Testis (tissue), 3 donors: ENCODE data around the gene GOT1. TPM values are rescaled to one million over a fixed set of nuclear protein-coding genes. Genes with fewer than 3 reads are reported as not detected.

Experiments
- DNase-seq: peaks from one replicate; pipeline ENCODE4 v3.0.0-alpha.2; 2019
- H3K27ac ChIP-seq, 2 donors: fragments of 200-600 bp; sonication (generic); one replicate each; pipeline ENCODE4 v1.5.1; 2019
- H3K27me3 ChIP-seq: fragments of 200-600 bp; sonication (generic); one replicate; pipeline ENCODE4 v1.5.1; 2019
- H3K36me3 ChIP-seq: fragments of 200-600 bp; sonication (generic); one replicate; pipeline ENCODE4 v1.5.1; 2017; ENCODE audit warnings: low read depth; ENCODE audit errors: missing control alignments
- H3K4me1 ChIP-seq: fragments of 200-600 bp; sonication (generic); one replicate; pipeline ENCODE4 v1.5.1; 2019
- H3K4me3 ChIP-seq, 2 donors: fragments of 200-600 bp; sonication (generic); one replicate each; pipeline ENCODE4 v1.5.1; 2017 to 2019
- H3K9me3 ChIP-seq: fragments of 200-600 bp; sonication (generic); one replicate; pipeline ENCODE4 v1.5.1; 2017
- CTCF ChIP-seq, 3 experiments: fragments of 450-650 bp in 2 of 3; fragments of 200-600 bp in 1 of 3; sonication (generic) in 1 of 3; IDR thresholded peaks; one replicate each; pipeline ENCODE4 v1.5.1; 2016 to 2019; ENCODE audit warnings: antibody characterized with exemption in 3 of 3, mild to moderate bottlenecking in 2 of 3, moderate library complexity in 1 of 3
- POLR2A ChIP-seq: fragments of 450-650 bp; IDR thresholded peaks from one replicate; pipeline ENCODE4 v1.6.1; 2017; ENCODE audit warnings: antibody characterized with exemption, mild to moderate bottlenecking, moderate library complexity
- WGBS, 2 donors: methylation state at CpG; one replicate each; pipeline ENCODE4 v1.1.5; 2018; 5-methylcytosine and 5-hydroxymethylcytosine counted together
- intact Hi-C: fragments of 100-400 bp; cut with DNase I; formaldehyde crosslinking; loops from one replicate; pipeline ENCODE4 v1.15.1; 2023; ENCODE audit warnings: low total_unique reads
- polyA plus RNA-seq: library from polyadenylated mRNA; stranded (reverse); fragments of 350-450 nt; fragmentation: Illumina TruSeq; extraction: RNeasy Lipid Tissue Mini Kit (QIAGEN cat#74804); gene quantifications from one replicate; pipeline ENCODE4 v1.2.3, GENCODE V29; 2014; ENCODE audit warnings: low read depth, low replicate concordance; ENCODE audit not compliant: insufficient read depth
- total RNA-seq, 2 donors: library from RNA; depleted of rRNA; stranded (reverse); fragments of >200 nt; gene quantifications; one replicate each; pipeline ENCODE4 v1.2.3, GENCODE V29; 2016

The GOT1 gene
- total and polyA plus RNA-seq, 3 donors from 2014 or later: 34.3 to 121 (median 38.3) TPM

- H3K27ac ChIP-seq: no peak overlapping the region
- no peak for DNase-seq
- TF ChIP-seq CTCF (IDR thresholded peaks at IDR 0.05): no peak
- TF ChIP-seq POLR2A: no peak
- no peaks in the 10 kb centered on the region for H3K27me3 ChIP-seq
- 81 to 85% methylated on average over 2 of the region's 2 CpGs for WGBS, 2 donors
- H3K4me1 ChIP-seq: no peaks in the 10 kb centered on the region
- intact Hi-C loops: no loop called here
- no peaks in the 10 kb centered on the region for H3K36me3 ChIP-seq
- H3K4me3 ChIP-seq: no peak overlapping the region
- no peaks in the 10 kb centered on the region for H3K9me3 ChIP-seq
Observed at GRCh38 chr10:99366666-99367065, 63.8 kb downstream of the GOT1 start.

GRCh38 chr10:99365736-99366135, 64.7 kb downstream of the GOT1 start:
- Histone ChIP-seq H3K27ac (no peak overlapping the region), H3K9me3 (no peaks in the 10 kb centered on the region), H3K4me1 (no peaks in the 10 kb centered on the region), H3K4me3 (no peak overlapping the region), H3K36me3 (no peaks in the 10 kb centered on the region), H3K27me3 (no peaks in the 10 kb centered on the region)
- DNase-seq: no peak
- 58 to 93% methylated on average over 1 of the region's 1 CpG for WGBS, 2 donors
- intact Hi-C loops: no loop called here
- TF ChIP-seq CTCF (IDR thresholded peaks at IDR 0.05) (no peak), POLR2A (no peak)

- WGBS, 2 donors: 45 to 48% methylated on average over 1 of the region's 1 CpG
Observed at GRCh38 chr10:99365311-99365710, 65.1 kb downstream of the GOT1 start.

GRCh38 chr10:99364125-99364524, 66.3 kb downstream of the GOT1 start:
- H3K27ac ChIP-seq: no peak overlapping the region
- no peaks in the 10 kb centered on the region for H3K36me3 ChIP-seq
- no peaks in the 10 kb centered on the region for H3K9me3 ChIP-seq
- H3K4me1 ChIP-seq: peaks cover 3% of the 10 kb centered on the region
- no peak overlapping the region for H3K4me3 ChIP-seq
- H3K27me3 ChIP-seq: no peaks in the 10 kb centered on the region
- no peak for DNase-seq
- TF ChIP-seq POLR2A (no peak), CTCF (IDR thresholded peaks at IDR 0.05) (no peak)
- intact Hi-C loops: no loop called here
- WGBS, 2 donors: 67 to 77% methylated on average over 4 of the region's 4 CpGs

More at GRCh38 chr10:99365311-99365710, 65.1 kb downstream of the GOT1 start:
- no peaks in the 10 kb centered on the region for H3K9me3 ChIP-seq
- H3K4me1 ChIP-seq: no peaks in the 10 kb centered on the region
- no peaks in the 10 kb centered on the region for H3K27me3 ChIP-seq
- H3K36me3 ChIP-seq: no peaks in the 10 kb centered on the region
- intact Hi-C loops: no loop called here
- DNase-seq: no peak
- no peak overlapping the region for H3K4me3 ChIP-seq
- no peak for TF ChIP-seq CTCF (IDR thresholded peaks at IDR 0.05)
- no peak for TF ChIP-seq POLR2A
- no peak overlapping the region for H3K27ac ChIP-seq

- no peak for DNase-seq
- Histone ChIP-seq H3K36me3 (no peaks in the 10 kb centered on the region), H3K9me3 (no peaks in the 10 kb centered on the region), H3K4me3 (no peak overlapping the region), H3K27ac (no peak overlapping the region), H3K27me3 (no peaks in the 10 kb centered on the region), H3K4me1 (peaks cover 25% of the 10 kb centered on the region)
- TF ChIP-seq CTCF (IDR thresholded peaks at IDR 0.05): no peak
- no peak for TF ChIP-seq POLR2A
- intact Hi-C loops: no loop called here
- WGBS, 2 donors: 68 to 79% methylated on average over 4 to 5 of the region's 5 CpGs
Observed at GRCh38 chr10:99360934-99361333, 69.5 kb downstream of the GOT1 start.
